Stimulated activated CD4-positive, alpha-beta T cell treated with anti-CD3 and anti-CD28 coated beads, Interleukin-4, amount 100 ng/mL, for 1 hour (primary cell): ENCODE data around the gene UVRAG.

ENCODE experiments used
- DNase-seq: peaks from one replicate; pipeline ENCODE4 v3.0.0-alpha.2; 2020

The UVRAG gene

GRCh38 chr11:75814677-75815344 lies at the start of gene UVRAG:
TSS of gene UVRAG (plus strand) at chr11:75815210. CDS start at chr11:75815408, 198 bp downstream.
- peak; percentile 96 for DNase-seq

- no peak for DNase-seq
Observed at GRCh38 chr11:75766443-75767227, 48.4 kb upstream of the UVRAG start.

GRCh38 chr11:75767228-75767572 lies 47.8 kb upstream of the UVRAG start:
- no peak for DNase-seq

GRCh38 chr11:75767793-75768111 lies 47.3 kb upstream of the UVRAG start:
- DNase-seq: no peak

- DNase-seq: peak; percentile 80
Observed at GRCh38 chr11:75768112-75768908, 46.7 kb upstream of the UVRAG start, which contains the start of gene DGAT2. TSS of gene DGAT2 (plus strand) at chr11:75768778. CDS start at chr11:75768992, 214 bp downstream.

- no peak for DNase-seq
Observed at GRCh38 chr11:75768909-75769771, 45.9 kb upstream of the UVRAG start.

GRCh38 chr11:75770102-75770501 lies 44.9 kb upstream of the UVRAG start:
- DNase-seq: no peak

GRCh38 chr11:75771646-75772410 lies 43.2 kb upstream of the UVRAG start:
- no peak for DNase-seq

GRCh38 chr11:75773595-75774353 lies 41.2 kb upstream of the UVRAG start:
- DNase-seq: no peak

- DNase-seq: no peak
Observed at GRCh38 chr11:75775056-75775455, 40.0 kb upstream of the UVRAG start.

- DNase-seq: no peak
Observed at GRCh38 chr11:75776546-75776945, 38.5 kb upstream of the UVRAG start.

GRCh38 chr11:75777461-75778110 lies 37.4 kb upstream of the UVRAG start:
- DNase-seq: no peak

- DNase-seq: no peak
Observed at GRCh38 chr11:75778962-75779361, 36.0 kb upstream of the UVRAG start.

GRCh38 chr11:75779960-75780359 lies 35.0 kb upstream of the UVRAG start:
- DNase-seq: no peak

- DNase-seq: no peak
Observed at GRCh38 chr11:75780888-75781287, 34.1 kb upstream of the UVRAG start.

- no peak for DNase-seq
Observed at GRCh38 chr11:75781296-75781695, 33.7 kb upstream of the UVRAG start.

GRCh38 chr11:75781831-75782230 lies 33.2 kb upstream of the UVRAG start:
- DNase-seq: no peak

GRCh38 chr11:75782540-75783263 lies 32.3 kb upstream of the UVRAG start:
- DNase-seq: no peak

GRCh38 chr11:75783416-75784084 lies 31.5 kb upstream of the UVRAG start:
- no peak for DNase-seq
